HG03457 (cell line): Measurements from ENCODE around the gene ING3.
A peak's percentile ranks its signal among the peaks of the same experiment; 100 is the strongest.

Experiments
- ATAC-seq: cut with Tn5 transposase; IDR thresholded peaks from one replicate; pipeline ENCODE4 v1.9.1; 2021; ENCODE audit warnings: moderate number of reproducible peaks; ENCODE audit not compliant: unreplicated experiment

Gene ING3, protein sequence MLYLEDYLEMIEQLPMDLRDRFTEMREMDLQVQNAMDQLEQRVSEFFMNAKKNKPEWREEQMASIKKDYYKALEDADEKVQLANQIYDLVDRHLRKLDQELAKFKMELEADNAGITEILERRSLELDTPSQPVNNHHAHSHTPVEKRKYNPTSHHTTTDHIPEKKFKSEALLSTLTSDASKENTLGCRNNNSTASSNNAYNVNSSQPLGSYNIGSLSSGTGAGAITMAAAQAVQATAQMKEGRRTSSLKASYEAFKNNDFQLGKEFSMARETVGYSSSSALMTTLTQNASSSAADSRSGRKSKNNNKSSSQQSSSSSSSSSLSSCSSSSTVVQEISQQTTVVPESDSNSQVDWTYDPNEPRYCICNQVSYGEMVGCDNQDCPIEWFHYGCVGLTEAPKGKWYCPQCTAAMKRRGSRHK

DNA sequence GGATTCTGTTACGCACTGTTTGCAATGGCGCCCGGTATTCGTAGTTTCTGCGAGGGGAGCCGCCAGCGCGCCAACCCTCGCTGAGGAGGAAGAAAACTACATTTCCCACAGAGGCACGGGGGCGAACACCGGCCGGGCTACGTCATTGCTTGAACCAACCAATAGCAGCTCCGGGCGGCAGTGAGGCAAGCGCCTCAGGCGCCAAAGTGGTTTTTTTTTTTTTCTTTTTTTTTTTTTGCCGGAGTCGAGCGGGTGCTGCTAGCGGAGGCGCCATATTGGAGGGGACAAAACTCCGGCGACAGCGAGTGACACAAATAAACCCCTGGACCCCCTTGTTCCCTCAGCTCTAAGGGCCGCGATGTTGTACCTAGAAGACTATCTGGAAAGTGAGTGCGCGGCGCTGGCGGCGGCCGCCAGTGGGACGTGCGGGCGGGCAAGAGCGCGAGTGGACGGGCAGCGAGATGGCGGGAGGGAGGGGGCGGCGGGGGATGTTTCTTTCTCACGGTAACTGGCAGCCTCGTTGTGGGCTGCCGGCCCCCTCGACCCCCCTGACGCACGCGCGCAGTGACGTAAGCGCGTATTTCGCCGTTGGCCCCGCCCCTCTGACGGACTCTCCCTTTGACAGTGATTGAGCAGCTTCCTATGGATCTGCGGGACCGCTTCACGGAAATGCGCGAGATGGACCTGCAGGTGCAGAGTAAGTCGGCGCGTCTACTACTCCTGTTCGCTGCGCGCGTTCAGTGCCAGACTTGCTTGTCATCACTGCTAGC lies at the start of gene ING3:
ING3 (plus strand) TSS at position 239 of the 770 bp plus-strand sequence; CDS start at position 359, 120 bp downstream.
- peak; percentile 96 for ATAC-seq

- ATAC-seq = no peak
Measured at GRCh38 chr7:120915314-120916105, 35.1 kb upstream of the ING3 start.

DNA sequence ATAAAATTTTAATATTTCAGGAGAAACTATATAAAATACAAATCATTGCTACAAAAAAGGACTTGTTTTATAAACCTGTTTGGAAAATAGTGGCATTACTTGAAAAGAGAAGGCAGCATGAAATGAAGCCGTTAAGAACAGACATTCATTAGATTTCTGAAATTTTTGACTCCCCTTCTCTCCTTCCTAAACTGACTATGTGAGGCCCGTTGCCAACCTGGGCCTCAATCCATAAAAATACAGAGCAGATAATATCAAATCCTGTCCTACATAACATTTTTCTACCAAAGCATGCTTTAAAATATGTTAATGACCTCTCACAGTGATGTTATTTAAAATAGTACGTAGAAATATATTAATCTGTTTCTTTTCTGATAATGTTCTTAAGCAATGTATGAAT lies 34.5 kb upstream of the ING3 start:
- ATAC-seq = no peak

GRCh38 chr7:120916538-120916937 lies 34.0 kb upstream of the ING3 start:
- no peak for ATAC-seq

DNA sequence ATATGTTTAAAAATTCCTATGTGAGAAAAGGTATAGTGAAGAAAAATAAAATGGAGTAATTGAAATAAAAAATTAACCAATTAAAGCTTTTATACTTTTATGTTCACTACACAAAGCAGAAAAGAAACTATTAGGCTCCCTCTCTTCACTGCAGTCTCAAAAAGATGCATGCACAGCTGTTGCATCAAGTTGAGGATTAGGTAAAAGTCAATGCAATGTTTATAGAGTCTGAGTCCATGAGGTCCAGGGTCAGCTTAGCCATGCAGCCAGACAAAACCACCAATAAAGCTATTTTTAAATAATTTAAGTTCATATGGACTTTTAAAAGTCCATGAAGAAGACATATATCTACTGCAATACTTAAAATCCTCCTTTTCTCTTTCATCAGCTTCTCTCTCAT lies 31.1 kb upstream of the ING3 start:
- ATAC-seq = no peak

- no peak for ATAC-seq
Measured at GRCh38 chr7:120920034-120920433, 30.5 kb upstream of the ING3 start.

GRCh38 chr7:120920591-120921274 lies 29.8 kb upstream of the ING3 start:
- no peak for ATAC-seq

GRCh38 chr7:120924837-120925236 lies 25.7 kb upstream of the ING3 start:
- no peak for ATAC-seq

DNA sequence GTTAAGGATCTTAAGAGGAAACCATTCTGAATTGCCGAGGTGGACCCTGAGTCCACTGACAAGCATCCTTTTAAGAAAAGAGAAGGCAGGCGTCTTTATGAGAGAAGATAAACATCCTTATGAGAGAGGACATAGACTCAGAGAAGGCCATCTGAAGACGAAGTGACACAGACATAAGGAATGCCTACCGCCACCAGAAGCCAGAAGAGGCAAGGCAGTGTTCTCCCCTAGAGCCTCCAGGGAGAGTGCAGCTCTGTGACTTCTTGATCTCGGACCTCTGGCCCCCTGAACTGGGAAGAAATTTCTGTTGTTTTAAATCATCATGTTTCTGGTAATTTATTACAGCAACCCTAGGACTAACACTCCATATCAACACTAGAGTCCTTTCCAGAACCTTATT lies 25.2 kb upstream of the ING3 start:
- no peak for ATAC-seq

DNA sequence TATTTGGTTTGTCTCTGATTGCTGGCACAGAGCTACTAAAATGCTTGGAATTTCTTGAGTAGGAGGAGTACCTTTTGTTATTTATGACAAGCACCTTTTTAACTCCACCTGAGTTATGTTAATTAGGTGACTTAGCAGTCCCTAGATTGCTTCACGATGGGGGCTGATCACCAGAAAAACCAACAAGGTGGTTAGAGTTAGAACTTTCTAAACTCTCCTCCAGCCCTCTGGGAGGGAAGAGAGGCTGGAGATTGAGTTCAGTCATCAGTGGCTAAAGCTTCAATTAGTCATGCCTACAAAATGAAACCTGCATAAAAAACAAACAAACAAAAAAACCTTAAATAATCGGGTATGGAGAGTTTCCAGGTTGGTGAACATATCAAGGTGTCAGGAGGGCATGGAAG lies 23.6 kb upstream of the ING3 start:
- no peak for ATAC-seq

DNA sequence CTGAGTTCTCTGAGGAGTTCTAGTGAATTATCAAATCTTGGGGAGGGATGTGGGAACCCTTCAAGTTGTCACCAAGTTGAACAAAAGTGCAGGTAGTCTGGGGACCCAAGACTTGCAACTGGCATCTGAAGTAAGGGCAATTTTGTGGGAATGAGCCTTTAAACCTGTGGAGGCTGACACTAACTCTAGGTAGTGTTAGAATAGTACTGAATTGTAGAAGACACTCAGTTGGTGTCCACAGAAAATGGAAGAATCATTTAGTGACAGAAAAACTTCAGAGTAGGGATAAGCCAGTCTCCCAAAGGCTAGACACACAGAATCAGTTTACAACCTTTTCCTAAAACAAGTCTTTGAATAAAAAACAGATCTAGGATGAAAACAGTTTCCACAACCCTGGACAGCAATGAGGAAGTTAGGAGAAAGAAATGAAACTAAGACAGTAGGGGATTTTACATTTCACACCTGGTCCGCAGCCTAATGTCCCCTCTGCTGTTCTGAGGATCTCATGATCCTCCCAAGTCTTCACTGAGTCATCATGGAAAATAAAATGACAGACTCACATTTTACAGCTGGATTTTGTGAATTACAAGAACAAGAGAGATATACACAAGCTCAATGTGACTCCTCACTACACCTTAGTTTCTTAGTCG lies 23.0 kb upstream of the ING3 start:
- ATAC-seq = peak; percentile 69

DNA sequence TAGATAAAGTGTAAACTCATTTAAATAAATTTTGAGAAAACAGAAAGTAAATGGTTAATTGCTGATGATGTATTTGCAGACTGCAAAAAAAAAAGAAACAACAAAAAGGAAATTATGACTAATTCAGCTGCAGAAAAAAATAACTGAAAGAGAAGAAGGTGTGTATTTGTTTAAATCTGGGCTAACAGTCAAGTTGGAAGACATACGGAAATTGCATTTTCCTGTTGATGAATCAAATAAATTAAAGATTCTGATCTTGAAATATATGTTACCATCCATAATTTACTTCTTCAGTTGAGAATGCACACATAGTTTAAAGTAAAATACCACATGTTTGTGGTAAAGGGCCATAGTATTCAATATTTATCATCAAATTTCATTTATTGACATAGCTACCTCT lies 19.3 kb upstream of the ING3 start:
- no peak for ATAC-seq

DNA sequence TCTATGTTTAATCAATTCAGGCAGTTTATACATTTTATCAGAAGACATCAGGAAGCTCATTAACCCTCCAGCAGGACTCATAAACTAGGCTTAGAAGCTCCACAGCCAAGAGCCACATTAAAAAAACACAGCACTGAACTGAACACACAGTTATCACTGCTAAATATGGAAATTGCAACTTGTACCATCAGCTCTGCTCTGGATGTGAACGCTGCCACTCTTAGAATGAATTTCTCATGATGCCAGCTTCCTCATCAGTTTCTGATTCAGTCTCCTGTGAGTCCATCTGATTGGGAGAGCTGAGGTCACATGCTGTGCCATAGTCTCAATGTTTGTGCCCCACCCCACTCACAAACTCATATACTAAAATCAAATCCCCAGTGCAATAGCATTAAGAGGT lies 17.1 kb upstream of the ING3 start:
- ATAC-seq = no peak

GRCh38 chr7:120939345-120939744 lies 11.2 kb upstream of the ING3 start:
- no peak for ATAC-seq

GRCh38 chr7:120941064-120941463 lies 9.5 kb upstream of the ING3 start:
- no peak for ATAC-seq

DNA sequence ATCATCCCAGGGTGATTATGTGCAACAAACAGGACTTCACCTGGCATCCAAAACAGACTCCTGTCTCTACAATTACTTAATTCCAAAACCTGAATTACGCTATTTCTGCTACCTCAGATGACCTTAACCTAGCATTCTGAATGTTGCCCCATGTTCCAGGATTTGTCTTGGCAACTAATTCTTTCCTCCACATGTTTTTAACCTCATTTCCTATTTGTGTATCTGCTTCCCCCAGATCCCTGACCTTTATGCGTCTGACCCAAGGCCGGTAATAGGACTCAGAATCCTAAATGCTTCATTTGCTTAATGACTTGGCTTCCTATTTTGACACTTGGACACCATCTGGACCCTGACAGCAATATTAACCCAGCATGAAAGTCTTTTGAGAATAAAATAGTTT lies 8.7 kb upstream of the ING3 start:
- ATAC-seq = no peak

DNA sequence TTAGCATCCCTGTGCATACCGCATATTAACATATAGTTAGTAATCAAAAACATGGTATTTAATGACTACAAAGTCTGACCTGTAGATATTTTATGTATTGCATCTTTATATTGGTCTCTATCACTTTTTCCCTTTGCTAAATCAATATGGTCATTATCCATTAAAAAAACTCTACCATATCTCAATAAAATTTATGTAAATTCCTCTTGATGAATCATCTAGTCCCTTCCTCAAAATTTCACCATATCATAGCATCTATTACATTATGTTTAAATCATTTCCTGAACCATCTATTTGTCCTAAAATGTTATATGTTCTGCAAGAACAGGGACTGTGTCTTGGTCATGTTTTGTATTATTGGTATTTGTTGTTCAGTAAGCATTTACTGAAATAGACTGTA lies 7.7 kb upstream of the ING3 start:
- no peak for ATAC-seq

DNA sequence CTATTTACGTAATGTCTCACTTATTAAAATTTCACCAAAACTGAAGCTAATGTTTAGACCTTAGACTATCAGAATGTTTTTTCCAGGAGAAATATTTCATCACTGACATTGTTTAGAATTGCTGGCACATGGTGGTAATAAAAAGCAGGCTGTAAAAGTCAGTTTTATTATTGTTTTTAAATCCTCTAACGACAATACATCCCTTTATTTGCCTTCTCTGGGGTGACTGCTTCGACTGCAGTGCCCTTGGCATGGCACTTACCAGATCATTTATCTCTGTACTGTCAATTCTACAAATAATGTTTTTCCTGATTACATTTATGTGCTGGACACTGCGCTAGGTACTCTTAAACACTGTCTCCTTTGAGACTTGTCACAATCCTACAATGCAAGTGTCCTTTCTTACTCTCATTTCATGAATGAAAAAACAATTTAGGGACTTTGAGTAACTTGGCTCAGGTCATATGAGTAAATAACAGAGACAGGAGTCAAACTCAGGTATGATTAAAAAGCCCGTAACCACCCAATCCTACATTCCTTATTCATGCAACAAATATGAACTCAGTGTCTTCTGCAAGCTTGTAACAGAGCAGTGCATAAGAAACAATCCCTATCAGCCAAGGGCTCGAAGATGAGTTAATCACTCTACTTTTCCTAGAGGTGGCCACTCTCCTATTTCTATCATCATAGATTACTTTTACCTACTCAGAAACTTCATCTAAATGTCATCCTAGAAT lies 5.6 kb upstream of the ING3 start:
- no peak for ATAC-seq

GRCh38 chr7:120947980-120948379 lies 2.6 kb upstream of the ING3 start:
- ATAC-seq = no peak
